Breast epithelium (tissue), 3 donors: ENCODE results near the gene ECHS1.

ENCODE experiments used
- CTCF ChIP-seq, 3 donors: fragments of 450-650 bp; IDR thresholded peaks; one replicate each; pipeline ENCODE4 v1.5.1; 2016 to 2017; ENCODE audit warnings: antibody characterized with exemption in 3 of 3, mild to moderate bottlenecking in 3 of 3, moderate library complexity in 3 of 3
- POLR2A ChIP-seq: fragments of 450-650 bp; IDR thresholded peaks from one replicate; pipeline ENCODE4 v1.6.1; 2016; ENCODE audit warnings: antibody characterized with exemption, mild to moderate bottlenecking, moderate library complexity
- POLR2AphosphoS5 ChIP-seq, 3 donors: sonication (generic); formaldehyde crosslinking; IDR thresholded peaks; one replicate each; pipeline ENCODE4 v1.6.1; 2017; ENCODE audit warnings: antibody characterized with exemption in 3 of 3

GRCh38 chr10:133418289-133418993, 45.3 kb upstream of the ECHS1 start:
- TF ChIP-seq CTCF (IDR thresholded peaks at IDR 0.05) (no peak), POLR2A (no peak), POLR2AphosphoS5 (IDR thresholded peaks at IDR 0.05) (no peak)
